Ecto neural progenitor cell (in vitro differentiated cells): ENCODE data around the gene SLC39A13.

ENCODE experiments used
- DNase-seq: peaks from one replicate; pipeline ENCODE4 v3.0.0-alpha.2; 2018; ENCODE audit warnings: low spot score

Gene SLC39A13

DNA sequence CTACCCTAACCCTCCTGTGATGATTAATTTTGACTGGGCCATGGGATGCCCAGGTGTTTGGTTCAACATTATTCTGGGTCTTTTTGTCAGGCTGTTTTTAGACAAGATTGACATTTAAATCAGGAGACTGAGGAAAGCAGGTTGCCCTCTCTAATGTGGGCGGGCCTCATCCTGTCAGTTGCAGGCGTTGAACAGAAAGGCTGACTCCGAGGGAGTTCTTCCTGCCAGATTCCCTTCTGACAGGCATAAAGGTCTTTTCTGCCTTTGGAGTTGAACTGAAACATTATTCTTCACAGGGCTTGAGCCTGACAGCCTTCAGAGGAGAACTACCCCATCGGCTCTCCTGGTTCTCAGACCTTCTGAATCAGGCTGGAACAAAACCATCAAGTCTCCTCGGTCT, 22.1 kb downstream of the SLC39A13 start:
- no peak for DNase-seq

GRCh38 chr11:47431356-47432083, 23.1 kb downstream of the SLC39A13 start:
- no peak for DNase-seq

- no peak for DNase-seq
These were observed 24.8 kb downstream of the SLC39A13 start for GRCh38 chr11:47433157-47433556.

DNA sequence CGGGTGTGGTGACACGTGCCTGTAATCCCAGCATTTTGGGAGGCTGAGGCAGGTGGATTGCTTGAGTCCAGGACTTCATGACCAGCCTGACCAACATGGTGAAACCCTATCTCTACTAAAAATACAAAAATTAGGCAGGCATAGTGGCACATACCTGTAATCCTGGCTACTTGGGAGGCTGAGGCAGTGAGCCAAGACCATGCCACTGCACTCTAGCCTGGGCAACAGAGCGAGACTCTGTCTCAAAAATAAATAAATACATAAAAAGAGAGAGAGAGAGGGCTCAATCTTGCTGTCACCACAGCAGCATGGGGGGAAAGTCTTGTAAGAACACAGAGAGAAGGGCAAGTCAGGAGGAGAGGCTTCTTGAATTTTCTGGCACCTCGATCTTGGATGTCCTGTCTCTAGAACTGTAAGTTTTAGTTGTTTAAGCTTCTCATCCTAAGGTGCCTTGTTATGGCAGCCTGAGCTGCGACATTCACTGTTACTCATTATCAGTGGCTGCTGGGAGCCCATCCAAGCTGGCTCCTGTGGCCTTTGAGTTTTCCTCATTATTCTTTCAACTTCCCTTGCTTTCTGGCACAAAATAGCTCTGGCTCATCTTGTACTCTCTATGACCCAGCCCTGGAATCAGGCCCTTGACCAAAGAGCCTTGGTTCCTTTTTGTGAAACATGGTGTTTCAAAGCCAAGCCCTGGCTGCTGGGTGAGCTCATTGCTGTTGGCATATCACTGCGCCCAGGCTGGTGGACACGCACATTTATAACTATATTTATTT, 25.8 kb downstream of the SLC39A13 start:
- no peak for DNase-seq

DNA sequence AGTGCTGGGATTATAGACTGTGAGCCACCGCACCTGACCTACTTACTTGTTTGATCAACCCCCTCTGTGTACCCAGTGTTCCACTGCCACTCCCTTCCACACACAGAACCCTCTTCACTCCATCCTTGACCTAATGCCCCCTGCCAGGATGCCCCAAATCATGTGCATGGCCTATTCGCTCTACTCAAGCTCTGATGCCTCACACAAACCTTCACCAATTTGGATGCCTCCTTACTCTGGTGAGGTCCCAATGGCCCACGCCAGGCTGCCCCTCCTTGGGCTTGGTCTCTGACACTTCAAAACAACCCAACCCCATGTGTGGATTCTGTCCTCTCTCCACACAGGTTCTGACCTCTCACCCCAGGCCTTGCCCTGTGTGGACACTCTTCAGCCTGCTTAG, 27.3 kb downstream of the SLC39A13 start:
- DNase-seq: no peak

DNA sequence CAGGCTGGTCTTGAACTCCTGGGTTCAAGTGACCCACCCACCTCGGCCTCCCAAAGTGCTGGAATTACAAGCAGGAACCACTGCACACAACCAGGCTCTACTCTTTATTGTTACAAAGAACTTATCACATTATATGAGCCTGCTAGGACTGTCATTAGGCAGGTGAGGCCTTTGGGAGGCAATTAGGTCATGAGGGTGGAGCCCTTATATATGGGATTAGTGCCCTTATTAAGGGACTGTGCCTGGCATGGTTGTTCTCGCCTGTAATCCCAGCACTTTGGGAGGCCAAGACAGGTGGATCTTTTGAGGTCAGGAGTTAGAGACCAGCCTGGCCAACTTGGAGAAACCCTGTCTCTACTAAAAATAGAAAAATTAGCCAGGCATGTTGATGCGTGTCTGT, 28.3 kb downstream of the SLC39A13 start:
- no peak for DNase-seq

- no peak for DNase-seq
These were observed 28.9 kb downstream of the SLC39A13 start for GRCh38 chr11:47437218-47437745.

DNA sequence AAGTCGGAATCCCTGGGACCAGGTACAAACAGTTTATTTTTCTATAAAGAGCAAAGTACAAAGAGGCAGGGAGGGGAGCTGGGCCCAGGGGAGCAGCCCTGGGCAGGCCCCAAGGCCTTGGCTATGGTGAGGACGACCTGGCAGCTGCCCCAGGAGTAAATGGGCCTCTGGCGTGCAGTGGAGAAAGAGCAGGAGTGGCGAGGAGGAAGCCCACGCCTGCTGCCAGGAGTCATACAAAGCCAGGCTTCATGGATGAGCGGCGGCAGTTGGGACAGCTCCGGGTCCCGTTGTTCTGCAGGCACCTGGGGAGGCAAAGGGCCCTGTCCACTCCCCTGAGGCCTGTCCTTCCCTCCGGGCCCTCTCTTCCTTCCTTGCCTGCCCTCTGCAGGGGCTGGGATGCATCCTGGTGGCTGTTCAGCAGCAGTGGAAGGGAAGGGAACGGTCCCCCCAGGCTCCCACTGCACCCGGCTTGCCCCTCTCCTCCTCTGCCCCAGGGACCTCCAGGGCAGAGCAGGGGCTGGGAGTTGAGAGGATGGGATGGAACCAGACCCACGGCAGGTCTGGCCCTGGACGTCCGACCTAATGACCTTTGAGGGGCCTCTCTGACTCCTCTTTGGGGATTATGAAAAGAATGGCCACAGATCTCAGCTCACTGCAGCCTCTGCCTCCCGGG, 29.5 kb downstream of the SLC39A13 start:
- DNase-seq: no peak

- no peak for DNase-seq
These were observed 30.3 kb downstream of the SLC39A13 start for GRCh38 chr11:47438721-47439120.

- no peak for DNase-seq
These were observed 31.7 kb downstream of the SLC39A13 start for GRCh38 chr11:47440054-47440476.

DNA sequence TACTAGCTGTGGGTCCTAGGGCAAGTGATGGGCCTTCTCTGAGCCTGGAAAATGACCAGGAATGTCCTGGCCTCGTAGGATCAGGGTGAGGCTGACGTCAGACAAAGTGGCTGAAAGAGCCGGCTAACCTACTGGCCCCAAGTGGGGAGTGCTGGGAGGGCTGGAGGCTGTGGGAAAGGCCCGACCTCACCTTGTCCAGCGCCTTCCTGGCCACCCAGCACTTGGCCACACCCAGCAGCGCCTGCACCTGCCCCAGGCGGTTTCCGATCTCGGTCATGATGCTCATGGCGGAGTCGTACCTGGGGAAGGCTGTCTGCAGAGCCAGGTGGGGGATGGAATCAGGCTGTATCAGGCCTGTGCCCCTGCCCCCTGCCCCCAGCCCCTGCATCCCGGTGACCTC, 33.0 kb downstream of the SLC39A13 start:
- DNase-seq: no peak

- DNase-seq: no peak
These were observed 34.1 kb downstream of the SLC39A13 start for GRCh38 chr11:47442514-47442913.

DNA sequence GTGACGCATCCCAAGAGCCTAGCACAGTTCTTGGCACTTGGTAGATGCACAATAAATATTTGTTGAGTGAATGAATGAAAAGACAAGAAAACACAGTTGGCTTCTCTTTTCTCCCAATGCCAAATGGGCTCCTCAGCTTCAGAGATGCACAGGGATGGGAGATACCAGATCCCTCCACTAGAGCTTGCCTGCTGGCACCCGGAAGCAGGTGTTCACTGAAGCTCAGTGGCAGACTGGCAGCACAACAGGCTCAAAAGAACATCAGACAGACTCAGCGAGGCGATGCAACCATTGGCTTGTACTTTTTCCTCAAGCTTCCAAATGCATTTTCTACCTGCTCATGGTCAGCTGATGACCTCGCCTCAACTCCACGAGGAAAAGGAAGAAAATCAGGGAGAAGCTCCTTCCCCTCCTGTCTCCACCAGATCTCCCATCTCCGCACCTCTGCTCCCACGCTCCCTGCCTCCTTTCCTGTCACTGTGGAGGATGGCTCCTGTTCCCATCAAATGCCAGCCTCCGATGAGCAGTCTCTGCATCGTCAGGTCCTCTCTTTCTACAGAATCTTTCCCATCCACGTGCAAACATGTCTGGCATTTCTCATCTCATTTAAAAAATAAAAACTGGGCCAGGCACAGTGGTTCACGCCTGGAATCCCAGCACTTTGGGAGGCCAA, 34.8 kb downstream of the SLC39A13 start:
- no peak for DNase-seq

DNA sequence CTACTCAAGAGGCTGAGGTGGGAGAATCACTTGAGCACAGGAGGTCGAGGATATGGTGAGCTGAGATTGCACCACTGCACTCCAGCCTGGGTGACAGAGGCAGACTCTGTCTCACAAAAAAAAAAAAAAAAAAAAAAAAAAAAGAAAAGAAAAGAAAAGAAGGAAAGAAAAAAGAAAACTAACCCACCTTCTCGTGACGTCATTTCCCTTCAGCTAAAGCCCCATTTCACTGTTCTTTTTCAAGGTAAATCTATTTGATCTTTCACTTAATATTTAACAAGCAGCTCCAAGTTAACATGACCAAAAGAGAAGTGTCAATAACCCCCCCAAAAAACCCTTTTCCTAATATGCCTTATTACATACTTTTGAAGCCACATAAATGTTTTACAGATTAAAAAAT, 35.4 kb downstream of the SLC39A13 start:
- no peak for DNase-seq

DNA sequence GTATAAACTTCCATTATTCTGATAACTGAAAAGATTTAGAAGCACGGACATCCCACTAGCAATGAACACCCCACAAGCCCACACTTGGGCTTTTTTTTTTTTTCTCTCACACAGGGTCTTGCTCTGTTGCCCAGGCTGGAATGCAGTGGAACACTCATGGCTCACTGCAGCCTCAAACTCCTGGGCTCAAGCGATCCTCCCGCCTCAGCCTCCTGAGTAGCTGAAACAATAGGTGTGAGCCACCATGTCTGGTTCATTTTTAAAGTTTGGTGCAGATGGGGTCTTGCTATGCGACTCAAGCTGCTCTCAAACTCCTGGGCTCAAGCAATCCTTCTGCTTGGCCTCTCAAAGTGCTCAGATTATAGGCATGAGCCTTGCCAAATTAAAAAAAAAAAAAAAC, 37.5 kb downstream of the SLC39A13 start:
- DNase-seq: no peak

DNA sequence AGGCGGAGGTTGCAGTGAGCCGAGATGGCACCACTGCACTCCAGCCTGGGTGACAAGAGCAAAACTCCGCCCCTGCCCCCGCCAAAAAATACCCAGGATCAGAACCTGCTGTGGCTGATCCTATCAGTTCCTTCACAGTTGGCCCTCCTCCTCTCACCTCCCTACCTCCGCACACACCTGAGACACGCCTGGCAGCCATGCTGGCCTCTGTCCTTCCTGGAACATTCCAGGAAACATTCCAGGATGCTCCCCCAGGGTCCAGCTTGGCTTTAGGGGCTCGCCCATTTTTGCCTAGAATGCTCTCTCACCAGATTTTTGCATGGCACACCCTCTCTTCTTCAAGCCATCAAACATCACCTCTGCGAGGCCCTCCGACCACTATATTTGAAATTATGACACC, 38.4 kb downstream of the SLC39A13 start:
- DNase-seq: no peak

- no peak for DNase-seq
These were observed 39.5 kb downstream of the SLC39A13 start for GRCh38 chr11:47447906-47448305.

- DNase-seq: no peak
These were observed 40.4 kb downstream of the SLC39A13 start, which contains the start of gene RAPSN for GRCh38 chr11:47448566-47449427. RAPSN (minus strand) TSS chr11:47449136; CDS start chr11:47448964, 172 bp downstream.

- no peak for DNase-seq
These were observed 41.2 kb downstream of the SLC39A13 start for GRCh38 chr11:47449541-47449940.

- DNase-seq: no peak
These were observed 43.0 kb downstream of the SLC39A13 start for GRCh38 chr11:47451436-47451835.

- DNase-seq: no peak
These were observed 43.6 kb downstream of the SLC39A13 start for GRCh38 chr11:47451990-47452389.
